ENCODE results near the gene CSNK1E. TPM values are rescaled to one million over a fixed set of nuclear protein-coding genes. Genes with fewer than 3 reads are reported as not detected.
"Not testable (repeated sequence)": the region's sequence is repeated elsewhere in the genome, so short reads cannot be mapped to it uniquely, and the experiment has no call there.

Gene CSNK1E
- total and polyA plus RNA-seq, 2 of the 4 experiments (the other 2 are of a cell fraction) = 116 to 276 TPM

DNA sequence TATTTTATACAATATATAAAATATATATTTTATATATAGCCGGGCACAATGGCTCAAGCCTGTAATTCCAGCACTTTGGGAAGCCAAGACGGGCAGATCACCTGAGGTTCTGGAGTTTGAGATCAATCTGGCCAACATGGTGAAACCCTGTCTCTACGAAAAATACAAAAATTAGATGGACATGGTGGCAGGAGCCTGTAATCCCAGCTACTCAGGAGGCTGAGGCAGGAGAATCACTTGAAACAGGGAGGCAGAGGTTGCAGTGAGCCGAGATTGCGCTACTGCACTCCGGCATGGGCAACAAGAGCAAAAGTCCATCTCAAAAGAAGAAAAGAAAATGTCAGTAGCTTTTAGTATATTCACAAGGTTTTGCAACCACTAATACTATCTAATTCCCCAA lies 22.7 kb upstream of the CSNK1E start:
- H2BK5ac ChIP-seq (ENCODE audit: low read depth, low read length, poor library complexity, severe bottlenecking); H3K4ac ChIP-seq (ENCODE audit: low read depth, low read length); H4K91ac ChIP-seq (ENCODE audit: insufficient read depth, low read depth, low read length); H3K56ac ChIP-seq (ENCODE audit: extremely low read depth, insufficient read depth, low read length); in situ Hi-C loops (cut with MboI; ENCODE audit: low sequenced_read_pairs); H3K9me3 ChIP-seq (ENCODE audit: control insufficient read depth, insufficient read depth, low read length); H2AK5ac ChIP-seq (ENCODE audit: low read depth, low read length); H3K9ac ChIP-seq (ENCODE audit: low read depth, low read length); H3K18ac ChIP-seq (ENCODE audit: low read depth, low read length); H3K9me1 ChIP-seq (ENCODE audit: insufficient read depth, low read length); H4K8ac ChIP-seq (ENCODE audit: low read depth in 2 of 2, low read length in 2 of 2); BruUV-seq (replicated peaks); H2AK9ac ChIP-seq (replicated peaks; ENCODE audit: low read depth, low read length, poor library complexity); POLR2A ChIA-PET (ENCODE audit: unreplicated experiment); DNase-seq; H3K4me3 ChIP-seq (ENCODE audit: insufficient read depth, low read depth, low read length); H2BK120ac ChIP-seq (ENCODE audit: low read depth, low read length); H3K23ac ChIP-seq (ENCODE audit: low read depth, low read length); H3K4me2 ChIP-seq (ENCODE audit: low read depth, low read length); H3K27me3 ChIP-seq (ENCODE audit: control insufficient read depth, insufficient read depth, low read length); H4K5ac ChIP-seq (ENCODE audit: low read depth, low read length); H3K14ac ChIP-seq (replicated peaks; ENCODE audit: low read depth, low read length); H3K36me3 ChIP-seq (ENCODE audit: control insufficient read depth, insufficient read depth, low read length); intact Hi-C loops (cut with micrococcal nuclease); ATAC-seq (ENCODE audit: low read depth); H3K79me1 ChIP-seq (ENCODE audit: low read depth in 1 of 2, low read length in 2 of 2); H3K27ac ChIP-seq (ENCODE audit: insufficient read depth, low read length); dilution Hi-C loops (cut with HindIII; ENCODE audit: low sequenced_read_pairs, unreplicated experiment); H2AFZ ChIP-seq (replicated peaks; ENCODE audit: low read length, poor library complexity); H4K20me1 ChIP-seq (ENCODE audit: insufficient read depth, low read length); H2BK15ac ChIP-seq (ENCODE audit: low read depth, low read length); H3K4me1 ChIP-seq (ENCODE audit: control insufficient read depth, insufficient read depth, low read length); H2BK20ac ChIP-seq (ENCODE audit: low read depth, low read length): not testable (repeated sequence)
- CTCF ChIA-PET = interaction anchor here (0.6 to 0.9 kb wide), 4 partner anchors 135 to 271 kb away, joined by 3 to 4 read pairs (median 3); no protein-coding TSS in a partner anchor
- WGBS, 2 experiments (ENCODE audit: extremely low coverage in 2 of 2, insufficient read length in 1 of 2) = 40% methylated on average over 2 of the region's 6 CpGs; no CpG with 5 or more reads in 1 of the 2 experiments

Measured in IMR-90 (cell line).